Gastroesophageal sphincter (tissue), 4 donors: ENCODE measurements around the gene VPS35L. TPM values are rescaled to one million over a fixed set of nuclear protein-coding genes. Genes with fewer than 3 reads are reported as not detected.
A peak's percentile ranks its signal among the peaks of the same experiment; 100 is the strongest.

Source experiments
- ATAC-seq: fragments of 150-250 bp; one replicate; pipeline ENCODE4 v1.9.1; 2016; ENCODE audit warnings: mild to moderate bottlenecking, moderate library complexity
- H3K27ac ChIP-seq, 4 donors: fragments of 200-600 bp; sonication (generic) in 3 of 4; 1 replicate in 3 of 4; 2 replicates in 1 of 4; pipeline ENCODE4 v1.5.1; 2016 to 2019
- H3K27me3 ChIP-seq: fragments of 200-600 bp; sonication (generic); one replicate; pipeline ENCODE4 v1.5.1; 2019
- H3K36me3 ChIP-seq, 2 donors: fragments of 200-600 bp; sonication (generic); one replicate each; pipeline ENCODE4 v1.5.1; 2019; ENCODE audit warnings: control low read depth in 1 of 2
- H3K4me1 ChIP-seq, 3 donors: fragments of 200-600 bp; sonication (generic); 1 replicate in 2 of 3; 2 replicates in 1 of 3; pipeline ENCODE4 v1.5.1; 2016 to 2019; ENCODE audit warnings: control low read depth in 2 of 3
- H3K4me3 ChIP-seq, 2 donors: fragments of 200-600 bp; sonication (generic); one replicate each; pipeline ENCODE4 v1.5.1; 2019; ENCODE audit warnings: mild to moderate bottlenecking in 1 of 2, moderate library complexity in 1 of 2
- H3K9me3 ChIP-seq, 3 donors: fragments of 200-600 bp; sonication (generic); one replicate each; pipeline ENCODE4 v1.5.1; 2017 to 2019; ENCODE audit warnings: control low read depth in 2 of 3
- CTCF ChIP-seq, 4 experiments: fragments of 200-600 bp in 2 of 4; fragments of 450-650 bp in 2 of 4; sonication (generic) in 1 of 4; IDR thresholded peaks; one replicate each; pipeline ENCODE4 v1.5.1; 2017 to 2019; ENCODE audit warnings: antibody characterized with exemption in 4 of 4, mild to moderate bottlenecking in 2 of 4, moderate library complexity in 2 of 4
- EP300 ChIP-seq: sonication (generic); formaldehyde crosslinking; IDR thresholded peaks from one replicate; pipeline ENCODE4 v1.6.1; 2017; ENCODE audit warnings: antibody characterized with exemption, mild to moderate bottlenecking
- POLR2A ChIP-seq, 2 donors: fragments of 450-650 bp; IDR thresholded peaks; one replicate each; pipeline ENCODE4 v1.6.1; 2017; ENCODE audit warnings: antibody characterized with exemption in 2 of 2, mild to moderate bottlenecking in 2 of 2, moderate library complexity in 1 of 2
- POLR2AphosphoS5 ChIP-seq: sonication (generic); formaldehyde crosslinking; IDR thresholded peaks from one replicate; pipeline ENCODE4 v1.6.1; 2017; ENCODE audit warnings: antibody characterized with exemption
- WGBS, 2 donors: methylation state at CpG; one replicate each; pipeline ENCODE4 v1.1.5; 2018; ENCODE audit warnings: low coverage in 1 of 2; 5-methylcytosine and 5-hydroxymethylcytosine counted together
- total RNA-seq, 4 donors: library from RNA; depleted of rRNA; stranded (reverse); fragments of >200 nt; gene quantifications; one replicate each; pipeline ENCODE4 v1.1.0, GENCODE V29; 2016

VPS35L gene
- total RNA-seq, 4 donors from 2014 or later = 39.0 to 59.6 (median 46.9) TPM

GRCh38 chr16:19595043-19595767 lies 39.7 kb downstream of the VPS35L start:
- H3K27me3 ChIP-seq = no peaks in the 10 kb centered on the region
- H3K4me1 ChIP-seq = peaks cover 0 to 18% (median 9%) of the 10 kb centered on the region in 3 donors
- peak overlapping the region in 2 of 4 donors; percentile 52 to 59 for H3K27ac ChIP-seq
- no peaks in the 10 kb centered on the region for H3K9me3 ChIP-seq
- no peak for TF ChIP-seq EP300
- TF ChIP-seq CTCF (IDR thresholded peaks at IDR 0.05) = no peak
- no peak for TF ChIP-seq POLR2AphosphoS5
- no peak for TF ChIP-seq POLR2A (IDR thresholded peaks at IDR 0.05)
- peaks cover 0 to 83% of the 10 kb centered on the region in 2 donors for H3K36me3 ChIP-seq
- 36 to 56% methylated on average over 7 to 13 of the region's 19 CpGs for WGBS, 2 donors
- no peak overlapping the region for H3K4me3 ChIP-seq
- ATAC-seq = peak; percentile 75

- ATAC-seq = no peak
- no peaks in the 10 kb centered on the region for H3K9me3 ChIP-seq
- H3K4me3 ChIP-seq = no peak overlapping the region
- no peak overlapping the region for H3K27ac ChIP-seq
- WGBS, 2 donors = 58 to 86% methylated on average over 2 to 6 of the region's 6 CpGs
- peaks cover 0 to 12% (median 9%) of the 10 kb centered on the region in 3 donors for H3K4me1 ChIP-seq
- TF ChIP-seq EP300 (no peak), POLR2A (IDR thresholded peaks at IDR 0.05) (no peak), POLR2AphosphoS5 (no peak), CTCF (IDR thresholded peaks at IDR 0.05) (no peak)
- H3K27me3 ChIP-seq = no peaks in the 10 kb centered on the region
- peaks cover 0 to 82% of the 10 kb centered on the region in 2 donors for H3K36me3 ChIP-seq
Observed at GRCh38 chr16:19598805-19599510, 43.5 kb downstream of the VPS35L start.

- TF ChIP-seq POLR2AphosphoS5 = no peak
- TF ChIP-seq POLR2A (IDR thresholded peaks at IDR 0.05) = no peak
- TF ChIP-seq EP300 = no peak
- TF ChIP-seq CTCF (IDR thresholded peaks at IDR 0.05) = no peak
- Histone ChIP-seq H3K4me3 (no peak overlapping the region), H3K27me3 (no peaks in the 10 kb centered on the region), H3K9me3 (no peaks in the 10 kb centered on the region), H3K27ac (no peak overlapping the region), H3K36me3 (peaks cover 0 to 79% of the 10 kb centered on the region in 2 donors), H3K4me1 (peaks cover 0 to 7% (median 5%) of the 10 kb centered on the region in 3 donors)
- no peak for ATAC-seq
- WGBS, 2 donors = 69 to 90% methylated on average over 3 to 4 of the region's 5 CpGs
Observed at GRCh38 chr16:19599968-19600716, 44.6 kb downstream of the VPS35L start.

- ATAC-seq = no peak
- Histone ChIP-seq H3K4me3 (no peak overlapping the region), H3K4me1 (no peaks in the 10 kb centered on the region), H3K27ac (peak overlapping the region in 1 of 4 donors; percentile 13), H3K27me3 (no peaks in the 10 kb centered on the region), H3K36me3 (peaks cover 0 to 78% of the 10 kb centered on the region in 2 donors), H3K9me3 (no peaks in the 10 kb centered on the region)
- 43 to 58% methylated on average over 7 to 13 of the region's 13 CpGs for WGBS, 2 donors
- TF ChIP-seq POLR2A (IDR thresholded peaks at IDR 0.05) (no peak), POLR2AphosphoS5 (no peak), CTCF (IDR thresholded peaks at IDR 0.05) (peak in 3 of 4 experiments; percentile 61 to 67 (median 64)), EP300 (no peak)
Observed at GRCh38 chr16:19601083-19601976, 45.8 kb downstream of the VPS35L start.
